GM18519 (cell line): ENCODE results near the gene RWDD2A.

Experiments
- ATAC-seq: cut with Tn5 transposase; IDR thresholded peaks from one replicate; pipeline ENCODE4 v1.9.1; 2021; ENCODE audit warnings: mild to moderate bottlenecking, moderate library complexity; ENCODE audit not compliant: unreplicated experiment, low FRiP score

RWDD2A gene

DNA sequence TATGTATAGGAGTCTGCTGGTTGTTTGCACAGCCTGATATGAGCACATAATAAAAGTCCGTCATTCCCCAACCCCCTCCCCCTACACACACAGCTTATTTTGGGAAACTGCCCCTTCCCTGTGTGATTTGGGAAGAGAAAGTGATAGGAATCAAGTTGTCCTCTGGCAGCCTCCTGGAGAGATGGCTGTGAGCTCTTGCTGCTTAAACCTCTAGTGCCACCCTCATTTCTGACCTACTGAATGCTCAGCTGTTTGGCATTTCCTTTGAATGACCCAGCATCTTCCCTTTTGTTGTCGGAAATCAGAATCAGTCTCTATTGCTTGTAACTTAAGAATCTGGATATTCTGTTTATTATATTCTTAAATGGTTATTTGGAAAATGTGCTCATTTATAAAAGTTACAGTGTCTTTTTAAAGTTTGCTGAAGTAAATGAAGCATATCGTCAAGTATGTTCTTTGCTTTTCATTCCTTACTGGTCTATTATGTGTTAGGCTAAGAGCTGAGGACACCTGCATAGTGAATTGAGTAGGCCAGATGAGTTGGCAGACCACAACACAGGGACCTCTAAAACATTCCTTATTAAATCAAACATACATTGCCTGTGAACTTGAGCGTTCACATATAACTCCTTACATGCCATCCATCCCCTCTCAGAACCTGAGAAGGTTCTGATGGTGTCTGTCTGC is 5.5 kb downstream of the RWDD2A start:
- ATAC-seq = no peak

DNA sequence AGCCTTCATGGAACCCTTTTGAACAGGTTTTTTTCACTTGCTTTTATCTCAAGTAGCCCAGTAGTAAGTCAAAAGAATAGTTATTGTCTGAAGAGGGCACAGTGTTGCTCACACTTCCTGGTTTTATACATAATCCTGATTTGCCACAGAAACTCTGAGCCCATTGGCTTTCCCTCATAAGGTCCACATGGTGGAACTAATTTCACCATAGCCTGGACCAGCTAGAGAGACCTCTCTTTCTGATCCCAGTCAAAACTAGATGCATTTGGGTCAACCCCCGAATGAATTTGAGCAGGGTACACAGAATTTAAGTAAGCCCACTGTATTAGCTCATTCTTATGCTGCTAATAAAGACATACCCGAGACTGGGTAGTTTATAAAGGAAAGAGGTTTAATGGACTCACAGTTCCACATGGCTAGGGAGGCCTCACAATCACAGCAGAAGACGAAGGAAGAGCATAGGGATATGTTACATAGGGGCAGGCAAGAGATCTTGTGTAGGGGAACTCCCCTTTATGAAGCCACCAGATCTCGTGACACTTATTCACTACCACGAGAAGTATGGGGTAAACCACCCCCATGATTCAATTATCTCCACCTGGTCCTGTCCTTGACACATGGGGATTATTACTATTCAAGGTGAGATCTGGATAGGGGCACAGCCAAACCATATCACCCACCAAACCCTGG is 6.2 kb downstream of the RWDD2A start:
- no peak for ATAC-seq

DNA sequence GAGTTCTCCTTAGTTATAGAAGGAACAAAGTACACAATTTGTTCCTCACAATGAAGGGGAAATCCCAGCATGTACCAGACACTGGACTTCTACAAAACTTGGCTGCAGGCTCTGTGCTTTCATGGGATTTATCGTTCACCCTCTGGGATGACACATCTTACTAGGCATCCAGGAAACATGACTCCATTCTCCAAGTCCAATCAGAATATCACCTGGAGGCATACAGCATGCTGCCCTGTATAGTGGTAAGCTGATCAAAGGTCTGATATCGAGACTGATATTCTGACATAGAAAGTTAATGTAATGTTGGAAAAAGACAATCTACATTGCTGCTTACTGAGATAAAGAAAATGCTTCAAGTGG is 6.7 kb downstream of the RWDD2A start:
- ATAC-seq = no peak

DNA sequence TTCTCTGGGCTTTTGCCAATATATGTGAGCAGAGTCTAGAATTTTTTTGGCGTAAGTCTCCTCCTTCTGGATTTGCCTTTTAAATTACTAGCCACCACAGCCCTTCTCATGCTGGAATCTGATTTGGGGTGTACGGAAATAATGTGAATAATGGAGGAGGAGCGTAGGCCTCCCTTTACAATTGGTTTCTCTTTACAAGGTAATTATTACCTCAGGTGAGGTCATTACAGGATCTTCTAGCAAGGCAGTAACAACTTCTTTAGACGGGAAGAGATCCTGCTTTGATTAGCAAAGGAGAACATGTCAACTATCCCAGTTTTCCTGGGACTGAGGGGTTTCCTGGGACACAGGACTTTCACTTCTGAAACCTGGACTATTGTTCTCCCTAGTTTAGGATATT is 8.9 kb downstream of the RWDD2A start:
- no peak for ATAC-seq

DNA sequence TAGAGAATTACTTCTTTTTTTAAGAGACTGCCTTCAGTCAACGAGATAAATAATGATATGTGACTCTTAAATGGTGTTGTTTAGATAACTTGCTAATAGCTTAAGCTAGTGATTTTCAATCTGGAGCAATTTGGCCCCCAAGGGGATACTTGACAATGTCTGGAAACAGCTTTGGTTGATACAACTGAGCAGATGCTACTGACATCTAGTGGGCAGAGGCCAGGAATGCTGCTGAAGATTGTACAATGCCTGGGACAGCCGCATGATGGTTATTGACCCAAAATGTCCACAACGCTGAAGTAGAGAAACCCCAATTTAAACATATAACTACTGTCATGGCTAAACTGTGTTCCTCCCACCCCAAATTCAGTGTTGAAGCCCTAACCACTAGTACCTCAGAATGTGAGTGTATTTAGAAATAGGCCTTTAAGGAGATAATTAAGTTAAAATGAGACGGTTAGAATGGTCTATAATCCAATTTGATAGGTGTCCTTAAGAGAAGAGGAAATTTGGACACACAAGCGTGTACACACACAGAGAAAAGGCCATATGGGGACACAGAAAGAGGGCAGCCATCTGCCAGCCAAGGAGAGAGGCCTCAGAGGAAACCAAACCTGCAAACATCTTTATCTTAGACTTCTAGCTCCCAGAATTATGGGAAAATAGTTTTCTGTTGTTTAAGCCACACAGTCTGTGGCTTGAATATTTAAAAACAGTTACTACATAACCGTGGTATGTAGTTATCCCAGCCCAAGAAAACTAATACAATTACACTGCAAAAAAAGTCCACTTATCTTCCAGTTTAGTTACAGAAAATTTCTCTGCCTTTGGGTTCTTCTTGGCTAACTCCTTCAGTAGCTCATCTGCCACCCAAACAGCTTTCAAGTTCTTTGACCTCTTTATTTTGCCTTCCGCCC is 22.2 kb downstream of the RWDD2A start:
- peak; percentile 100 for ATAC-seq

DNA sequence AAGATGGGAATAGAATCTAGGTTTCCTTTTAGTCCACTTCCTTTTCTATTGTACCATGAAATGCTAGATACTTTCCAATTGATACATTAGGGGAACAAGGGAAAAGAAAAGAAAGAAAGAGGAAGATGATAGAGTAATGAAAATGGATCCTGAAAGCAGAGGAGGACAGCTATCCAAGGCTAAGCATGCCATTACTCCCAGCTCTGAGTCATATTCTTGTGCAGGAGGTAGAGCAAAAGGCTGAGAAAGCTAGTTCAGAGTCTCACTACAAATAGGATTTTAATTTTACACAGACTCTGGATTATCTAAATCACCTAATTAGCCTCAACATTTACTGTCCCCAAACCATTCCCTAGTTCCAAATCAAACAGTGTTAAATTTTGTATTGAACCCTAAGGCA is 23.6 kb downstream of the RWDD2A start:
- ATAC-seq = no peak

DNA sequence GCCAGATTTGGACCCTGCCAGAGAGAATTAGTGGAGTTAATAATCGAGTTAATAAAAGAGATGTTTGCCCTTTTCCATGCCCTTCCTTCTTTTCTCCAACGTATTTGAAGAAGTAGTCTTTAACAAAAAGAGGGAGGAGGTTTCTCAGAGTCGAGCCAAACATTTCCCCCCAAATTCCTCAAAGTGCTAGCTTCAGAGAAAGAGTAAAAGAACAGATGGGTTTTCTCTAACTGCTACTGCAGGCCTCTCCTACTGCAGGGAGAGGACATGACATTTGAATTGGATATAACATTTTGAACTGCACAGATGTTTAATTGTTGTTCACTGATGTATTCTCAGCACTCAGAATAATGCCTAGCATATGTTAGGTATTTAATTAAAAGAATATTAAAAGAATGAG is 25.5 kb downstream of the RWDD2A start:
- ATAC-seq = no peak

DNA sequence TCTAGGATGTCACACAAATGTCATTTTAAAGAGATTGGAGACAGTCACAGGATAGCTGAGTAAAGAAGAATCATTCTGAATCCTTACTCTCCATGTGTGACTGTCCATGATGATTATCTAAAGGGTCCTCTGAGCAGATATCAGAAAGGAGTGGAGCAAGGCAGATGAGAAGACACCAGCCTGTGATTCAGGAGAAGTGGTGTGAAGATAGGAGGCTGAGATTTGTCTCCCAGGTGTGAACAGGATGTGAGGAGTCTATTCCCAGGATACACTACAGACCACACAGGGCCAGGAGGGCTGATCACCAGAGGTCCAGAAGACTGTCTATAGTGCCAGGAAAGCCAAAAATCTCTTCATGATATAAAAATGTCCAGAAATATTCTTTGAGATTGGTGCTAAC is 27.0 kb downstream of the RWDD2A start:
- ATAC-seq = no peak

DNA sequence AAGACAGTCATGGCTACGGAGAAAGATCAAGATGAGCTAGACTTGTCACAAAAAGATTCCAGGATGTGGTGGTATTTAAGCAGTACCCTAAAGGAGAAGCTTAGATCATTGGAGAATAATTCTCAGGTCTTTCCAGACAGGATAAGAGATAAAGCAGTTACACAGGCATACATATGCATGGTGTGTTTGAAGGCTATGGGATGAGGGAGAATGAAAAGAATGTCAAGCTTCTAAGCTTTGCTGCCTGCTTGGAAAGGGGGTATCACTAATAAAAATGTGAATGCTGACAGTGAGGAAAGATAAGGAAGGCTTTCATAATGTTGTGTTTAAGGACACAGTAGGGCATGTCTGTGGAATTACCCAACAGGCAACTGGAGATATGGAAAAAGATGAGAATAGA is 28.1 kb downstream of the RWDD2A start:
- no peak for ATAC-seq

DNA sequence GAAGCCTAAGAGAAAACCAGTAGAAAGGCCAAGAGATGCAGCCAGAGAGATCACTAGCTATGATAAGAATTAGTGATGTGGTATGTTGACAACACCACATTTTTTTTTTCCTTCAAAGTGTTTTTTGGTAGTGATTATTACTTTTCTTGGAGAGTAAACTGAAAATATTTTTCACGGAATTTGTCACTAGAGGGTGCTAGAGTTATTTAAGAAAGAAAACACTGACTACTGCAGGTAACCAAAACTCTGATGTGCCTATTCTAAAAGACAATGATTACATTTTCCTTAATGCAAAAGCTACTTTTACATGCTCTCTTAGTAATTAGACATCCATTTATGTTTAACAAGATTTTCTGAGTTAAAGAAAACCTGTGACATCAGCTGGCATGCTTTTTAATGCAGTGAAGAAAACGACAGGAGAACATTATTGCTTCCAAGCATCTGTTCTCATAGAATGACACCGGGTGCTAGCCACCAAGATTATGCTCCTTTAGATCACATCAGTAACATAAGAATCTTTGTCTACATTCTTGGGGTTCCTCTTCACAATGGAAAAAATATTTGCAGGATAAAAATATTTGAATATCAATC is 28.8 kb downstream of the RWDD2A start:
- ATAC-seq = peak; percentile 44

DNA sequence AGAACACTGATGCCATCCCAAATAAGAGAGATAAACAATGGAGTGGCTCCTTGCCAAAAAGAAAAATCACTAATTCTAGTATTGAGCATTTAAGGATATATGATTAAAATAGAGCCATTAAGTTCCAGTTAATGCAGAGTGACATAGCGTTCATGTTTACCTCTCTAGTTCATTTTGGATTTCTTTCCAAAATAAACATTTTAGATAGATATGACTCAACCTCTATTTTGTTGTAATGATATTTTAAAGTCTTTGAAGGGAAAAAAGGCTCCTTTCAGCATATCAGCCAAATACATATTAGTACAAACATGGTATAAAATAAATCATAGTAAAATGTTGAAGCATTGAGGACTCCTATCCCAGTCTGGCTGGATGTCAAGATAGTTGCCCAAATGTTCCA is 33.4 kb downstream of the RWDD2A start:
- no peak for ATAC-seq

DNA sequence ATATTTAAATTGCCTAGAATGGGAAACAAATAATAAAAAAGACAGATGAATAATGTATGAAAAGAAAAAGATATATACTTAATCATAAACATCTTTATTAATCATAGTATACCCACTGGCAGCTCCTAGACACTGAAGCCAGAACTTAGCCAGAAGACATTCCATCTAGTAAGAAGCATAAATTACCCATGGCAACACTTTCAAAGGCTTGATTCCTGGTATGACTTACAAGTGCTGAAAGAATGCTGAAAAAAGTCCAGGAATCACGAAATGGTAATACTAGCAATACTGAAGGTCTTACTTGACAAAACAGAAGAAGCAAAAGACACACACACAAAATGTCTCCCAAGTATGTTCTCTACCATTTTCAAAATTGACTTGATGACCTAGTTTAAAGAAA is 38.0 kb downstream of the RWDD2A start:
- no peak for ATAC-seq

DNA sequence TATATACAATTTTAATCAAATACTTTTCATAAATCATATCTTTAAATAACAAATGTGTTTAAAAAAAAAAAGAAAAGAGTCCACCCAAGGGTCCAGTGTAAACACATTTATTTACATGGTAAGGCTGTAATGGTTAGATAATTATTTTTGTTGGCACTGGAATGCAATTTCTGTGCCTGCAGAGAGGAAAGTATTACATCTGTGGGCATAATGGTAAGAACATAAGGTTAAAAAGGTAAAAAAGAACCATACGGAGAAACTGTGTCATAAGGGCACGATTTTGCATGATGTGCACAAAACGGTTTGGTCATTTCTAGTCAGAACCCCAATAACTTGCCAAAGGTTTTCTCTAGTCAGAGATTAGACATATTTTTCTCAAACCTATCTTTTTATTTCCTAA is 54.3 kb downstream of the RWDD2A start:
- no peak for ATAC-seq
